IMR-90 (cell line): ENCODE data around the gene TRAF3. TPM values are rescaled to one million over a fixed set of nuclear protein-coding genes. Genes with fewer than 3 reads are reported as not detected.

Experiments
- ATAC-seq: fragments of 200-7000 bp; cut with Tn5 transposase; 2 replicates; pipeline ENCODE4 v1.9.1; 2020; ENCODE audit warnings: low read depth, mild to moderate bottlenecking, moderate library complexity
- BruUV-seq: library from RNA; stranded (reverse); fragments of 400-500 nt; replicated peaks from 2 replicates; lab custom pipeline; 2021; lab: Mats Ljungman, UMichigan
- CTCF ChIA-PET: fragments of 300-600 bp; formaldehyde crosslinking; extraction: SDS; loops from one replicate; lab custom pipeline; 2021; ENCODE audit warnings: antibody characterized with exemption; lab: Yijun Ruan, JAX
- POLR2A ChIA-PET: fragments of 300-600 bp; sonication (Branson Sonifier 250); formaldehyde crosslinking; loops from one replicate; lab custom pipeline; 2022; ENCODE audit warnings: antibody characterized with exemption; ENCODE audit not compliant: unreplicated experiment; lab: Charles Lee
- DNase-seq: peaks from one replicate; pipeline ENCODE4 v3.0.0; 2013
- H2AFZ ChIP-seq: replicated peaks from 2 replicates; pipeline ENCODE3; 2013; ENCODE audit warnings: low read length, mild to moderate bottlenecking; ENCODE audit not compliant: poor library complexity
- H2AK5ac ChIP-seq: 2 replicates; pipeline ENCODE4 v1.6.1; 2013; ENCODE audit warnings: low read depth, low read length, inconsistent platforms
- H2AK9ac ChIP-seq: replicated peaks from 2 replicates; pipeline ENCODE3; 2013; ENCODE audit warnings: mild to moderate bottlenecking, low read depth, low read length, moderate library complexity; ENCODE audit not compliant: poor library complexity
- H2BK120ac ChIP-seq: 2 replicates; pipeline ENCODE4 v1.6.1; 2013; ENCODE audit warnings: low read depth, low read length, inconsistent platforms
- H2BK15ac ChIP-seq: 3 replicates; pipeline ENCODE4 v1.6.1; 2013; ENCODE audit warnings: low read depth, low read length, inconsistent platforms
- H2BK20ac ChIP-seq: 2 replicates; pipeline ENCODE4 v1.6.1; 2013; ENCODE audit warnings: low read depth, mild to moderate bottlenecking, inconsistent platforms, low read length, moderate library complexity
- H2BK5ac ChIP-seq: 2 replicates; pipeline ENCODE4 v1.6.1; 2013; ENCODE audit warnings: mild to moderate bottlenecking, low read depth, low read length, inconsistent platforms; ENCODE audit not compliant: poor library complexity, severe bottlenecking
- H3K14ac ChIP-seq: replicated peaks from 2 replicates; pipeline ENCODE4 v1.6.1; 2013; ENCODE audit warnings: low read depth, low read length, inconsistent platforms
- H3K18ac ChIP-seq: 2 replicates; pipeline ENCODE4 v1.6.1; 2013; ENCODE audit warnings: low read depth, low read length, control low read depth
- H3K23ac ChIP-seq: 2 replicates; pipeline ENCODE4 v1.6.1; 2013; ENCODE audit warnings: low read depth, low read length, inconsistent platforms
- H3K27ac ChIP-seq: 2 replicates; pipeline ENCODE4 v1.5.1; 2013; ENCODE audit warnings: mild to moderate bottlenecking, control low read depth, low read length; ENCODE audit not compliant: insufficient read depth
- H3K27me3 ChIP-seq: 2 replicates; pipeline ENCODE4 v1.6.1; 2013; ENCODE audit warnings: low read length; ENCODE audit not compliant: control insufficient read depth, insufficient read depth
- H3K36me3 ChIP-seq: 2 replicates; pipeline ENCODE4 v1.6.1; 2013; ENCODE audit warnings: low read length, mixed read lengths; ENCODE audit not compliant: control insufficient read depth, insufficient read depth
- H3K4ac ChIP-seq: 2 replicates; pipeline ENCODE4 v1.6.1; 2013; ENCODE audit warnings: low read depth, low read length, inconsistent platforms
- H3K4me1 ChIP-seq: 2 replicates; pipeline ENCODE4 v1.6.1; 2013; ENCODE audit warnings: low read length, mixed read lengths; ENCODE audit not compliant: control insufficient read depth, insufficient read depth
- H3K4me2 ChIP-seq: 2 replicates; pipeline ENCODE4 v1.6.1; 2013; ENCODE audit warnings: low read depth, mild to moderate bottlenecking, control low read depth, low read length, moderate library complexity
- H3K4me3 ChIP-seq: 2 replicates; pipeline ENCODE4 v1.5.1; 2013; ENCODE audit warnings: low read depth, mild to moderate bottlenecking, control low read depth, low read length, moderate library complexity; ENCODE audit not compliant: insufficient read depth
- H3K56ac ChIP-seq: 2 replicates; pipeline ENCODE4 v1.6.1; 2013; ENCODE audit warnings: low read length, inconsistent platforms; ENCODE audit not compliant: insufficient read depth; ENCODE audit errors: extremely low read depth
- H3K79me1 ChIP-seq, 2 experiments: 2 replicates each; pipeline ENCODE4 v1.6.1; 2013; ENCODE audit warnings: low read length in 2 of 2, inconsistent platforms in 1 of 2, low read depth in 1 of 2
- H3K9ac ChIP-seq: 2 replicates; pipeline ENCODE4 v1.6.1; 2013; ENCODE audit warnings: low read depth, low read length, control low read depth
- H3K9me1 ChIP-seq: 2 replicates; pipeline ENCODE4 v1.6.1; 2013; ENCODE audit warnings: low read length, inconsistent platforms; ENCODE audit not compliant: insufficient read depth
- H3K9me3 ChIP-seq: 2 replicates; pipeline ENCODE4 v1.6.1; 2013; ENCODE audit warnings: low read length; ENCODE audit not compliant: control insufficient read depth, insufficient read depth
- H4K20me1 ChIP-seq: 2 replicates; pipeline ENCODE4 v1.6.1; 2013; ENCODE audit warnings: low read length, inconsistent platforms; ENCODE audit not compliant: insufficient read depth
- H4K5ac ChIP-seq: 2 replicates; pipeline ENCODE4 v1.6.1; 2013; ENCODE audit warnings: mild to moderate bottlenecking, low read depth, low read length, control low read depth
- H4K8ac ChIP-seq, 2 experiments: 2 replicates each; pipeline ENCODE4 v1.6.1; 2013; ENCODE audit warnings: low read depth in 2 of 2, low read length in 2 of 2, control low read depth in 1 of 2, inconsistent platforms in 1 of 2
- H4K91ac ChIP-seq: 2 replicates; pipeline ENCODE4 v1.6.1; 2013; ENCODE audit warnings: low read depth, low read length, inconsistent platforms; ENCODE audit not compliant: insufficient read depth
- MAFK ChIP-seq: IDR thresholded peaks from 2 replicates; pipeline ENCODE4 v1.6.1; 2012; ENCODE audit warnings: low read depth, low read length, improper control_type of control experiment
- WGBS, 2 experiments: methylation state at CpG; one replicate each; pipeline versions ENCODE4 v1.1.5 to v1.1.7; 2013; ENCODE audit warnings: missing lambda C conversion rate in 2 of 2; ENCODE audit not compliant: insufficient read length in 1 of 2; ENCODE audit errors: extremely low coverage in 2 of 2; 5-methylcytosine and 5-hydroxymethylcytosine counted together
- dilution Hi-C: fragments of 300-500 bp; cut with HindIII; formaldehyde crosslinking; loops from one replicate; pipeline ENCODE4 v1.14.3; 2018; ENCODE audit warnings: low sequenced_read_pairs; ENCODE audit not compliant: unreplicated experiment
- in situ Hi-C: fragments of 300-500 bp; cut with MboI; formaldehyde crosslinking; loops from 3 replicates; pipeline ENCODE4 v1.14.3; 2019; ENCODE audit warnings: low sequenced_read_pairs, inconsistent platforms, mixed read lengths
- intact Hi-C: fragments of 100-400 bp; cut with micrococcal nuclease; formaldehyde crosslinking; loops from 2 replicates; pipeline ENCODE4 v1.10.0; 2022
- polyA plus RNA-seq, 3 experiments: library from polyadenylated mRNA; depleted of rRNA; stranded (reverse); fragments of >200 nt; gene quantifications; 2 replicates each; pipeline ENCODE4 v1.2.3, GENCODE V29; 2012; ENCODE audit warnings: low replicate concordance in 1 of 3
- total RNA-seq: library from RNA; depleted of rRNA; stranded (reverse); fragments of >200 nt; gene quantifications from 2 replicates; pipeline ENCODE4 v1.2.3, GENCODE V29; 2012

The TRAF3 gene
- total and polyA plus RNA-seq, 2 of the 4 experiments (the other 2 are of a cell fraction) = 21.2 to 25.3 TPM

DNA sequence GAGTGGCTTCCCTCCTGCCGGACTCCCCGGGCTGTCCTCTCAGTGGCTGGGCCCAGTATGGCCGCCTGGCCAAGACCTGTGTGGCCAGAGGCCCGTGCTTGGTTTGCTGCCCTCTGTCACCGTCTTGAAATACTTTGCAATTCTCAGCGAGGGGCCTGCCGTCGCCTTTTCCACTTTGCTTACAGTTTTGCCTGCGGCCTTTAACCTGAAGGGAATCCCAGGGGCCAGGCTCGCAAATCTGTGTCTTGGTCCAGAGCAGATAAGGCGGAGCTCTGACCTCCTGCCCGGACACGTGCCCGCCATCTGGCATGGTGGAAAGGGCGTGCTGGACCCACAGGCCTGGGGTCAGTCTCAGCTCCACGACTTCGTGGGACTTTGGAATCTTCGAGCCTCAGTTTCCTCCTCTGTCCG, 134.3 kb downstream of the TRAF3 start:
- no peak overlapping the region for H3K18ac ChIP-seq
- H3K9me3 ChIP-seq = no peaks in the 10 kb centered on the region
- no peak overlapping the region for H3K4ac ChIP-seq
- no peaks in the 10 kb centered on the region for H3K79me1 ChIP-seq
- TF ChIP-seq MAFK = no peak
- no peak overlapping the region for H3K4me3 ChIP-seq
- 0 out of 2 replicates have a peak overlapping the region, but pooled peaks have one; percentile 28 for H2AK5ac ChIP-seq
- no peak overlapping the region for H3K56ac ChIP-seq
- no peak overlapping the region for H3K23ac ChIP-seq
- ChIA-PET CTCF (no interaction called here), POLR2A (no interaction called here)
- H3K4me2 ChIP-seq = no peak overlapping the region
- no peak overlapping the region for H3K14ac ChIP-seq
- H4K8ac ChIP-seq = no peak overlapping the region
- peak overlapping the region; percentile 43 for H2AFZ ChIP-seq
- 0 out of 2 replicates have a peak, but pooled peaks cover 2% of the 10 kb centered on the region for H3K9me1 ChIP-seq
- no peak overlapping the region for H3K9ac ChIP-seq
- H2BK5ac ChIP-seq = no peak overlapping the region
- no peaks in the 10 kb centered on the region; the same call in 1 of the 2 replicates for H4K20me1 ChIP-seq
- intact Hi-C loops (loop anchor here (10.0 kb wide), 1 partner anchor 317 kb away; the partner anchor contains the start of gene RCOR1), dilution Hi-C loops (no loop called here), in situ Hi-C loops (loop anchor here (10.0 kb wide), 2 partner anchors 137 to 217 kb away; partner anchors contain the start of gene TRAF3)
- H3K27ac ChIP-seq = no peak overlapping the region
- WGBS, 2 experiments = 70% methylated on average over 14 of the region's 19 CpGs; no CpG with 5 or more reads in 1 of the 2 experiments
- DNase-seq (no peak), ATAC-seq (no peak)
- H3K27me3 ChIP-seq = no peaks in the 10 kb centered on the region
- peaks cover 5% of the 10 kb centered on the region for H3K36me3 ChIP-seq
- no peaks in the 10 kb centered on the region for H3K4me1 ChIP-seq
- H4K91ac ChIP-seq = no peak overlapping the region
- no TSS peak for BruUV-seq
- no peak overlapping the region for H4K5ac ChIP-seq
- H2BK120ac ChIP-seq = no peak overlapping the region
- H2BK20ac ChIP-seq = no peak overlapping the region
- H2BK15ac ChIP-seq = no peak overlapping the region
- H2AK9ac ChIP-seq = no peak overlapping the region
